Activated CD8-positive, alpha-beta memory T cell treated with anti-CD3 and anti-CD28 coated beads for 1 hour (primary cell): ENCODE data around the gene CDKN2B.
"Not testable (repeated sequence)": the region's sequence is repeated elsewhere in the genome, so short reads cannot be mapped to it uniquely, and the experiment has no call there.

Source experiments
- DNase-seq, 2 donors: peaks; one replicate each; pipeline ENCODE4 v3.0.0-alpha.2; 2020; ENCODE audit warnings: low read depth in 1 of 2; ENCODE audit errors: extremely low read depth in 1 of 2

Gene CDKN2B

GRCh38 chr9:22008717-22009505, at the start of gene CDKN2B:
Gene CDKN2B (minus strand): TSS chr9:22009305. CDS start chr9:22008953, 352 bp downstream.
- peak in 1 of 2 donors; percentile 54 for DNase-seq

- DNase-seq, result not testable (repeated sequence)
Measured at GRCh38 chr9:22057972-22058371, 48.9 kb upstream of the CDKN2B start.

GRCh38 chr9:22056402-22056801, 47.3 kb upstream of the CDKN2B start:
- DNase-seq, result no peak

GRCh38 chr9:22055090-22055489, 46.0 kb upstream of the CDKN2B start:
- DNase-seq, result no peak

- no peak for DNase-seq
Measured at GRCh38 chr9:22054529-22054928, 45.4 kb upstream of the CDKN2B start.

GRCh38 chr9:22054076-22054475, 45.0 kb upstream of the CDKN2B start:
- DNase-seq, result no peak

GRCh38 chr9:22053178-22053577, 44.1 kb upstream of the CDKN2B start:
- no peak for DNase-seq

- DNase-seq, result no peak
Measured at GRCh38 chr9:22052376-22052945, 43.4 kb upstream of the CDKN2B start.

- DNase-seq, result no peak
Measured at GRCh38 chr9:22050924-22051323, 41.8 kb upstream of the CDKN2B start.

- no peak for DNase-seq
Measured at GRCh38 chr9:22049411-22049810, 40.3 kb upstream of the CDKN2B start.

- no peak for DNase-seq
Measured at GRCh38 chr9:22047596-22047995, 38.5 kb upstream of the CDKN2B start.

GRCh38 chr9:22046243-22046885, 37.3 kb upstream of the CDKN2B start:
- DNase-seq, result no peak

- no peak for DNase-seq
Measured at GRCh38 chr9:22045423-22045822, 36.3 kb upstream of the CDKN2B start.

GRCh38 chr9:22044583-22044982, 35.5 kb upstream of the CDKN2B start:
- DNase-seq, result no peak

GRCh38 chr9:22043928-22044327, 34.8 kb upstream of the CDKN2B start:
- DNase-seq, result no peak

GRCh38 chr9:22041775-22042174, 32.7 kb upstream of the CDKN2B start:
- no peak for DNase-seq

- no peak for DNase-seq
Measured at GRCh38 chr9:22041344-22041743, 32.2 kb upstream of the CDKN2B start.

- no peak for DNase-seq
Measured at GRCh38 chr9:22040760-22041159, 31.7 kb upstream of the CDKN2B start.

- no peak for DNase-seq
Measured at GRCh38 chr9:22039258-22039657, 30.2 kb upstream of the CDKN2B start.

GRCh38 chr9:22037954-22038690, 29.0 kb upstream of the CDKN2B start:
- no peak for DNase-seq

GRCh38 chr9:22036866-22037626, 27.9 kb upstream of the CDKN2B start:
- DNase-seq, result no peak
